ENCODE results near the gene SEMA3C.
A peak's percentile ranks its signal among the peaks of the same experiment; 100 is the strongest.

The SEMA3C gene

GRCh38 chr7:80918399-80918798 is 452 bp downstream of the SEMA3C start (continued):
- TF ChIP-seq TSHZ2 (CRISPR knock-in tag; IDR thresholded peaks at IDR 0.05) (no peak), ZFP3 (CRISPR knock-in tag; IDR thresholded peaks at IDR 0.05) (no peak), SNAI2 (CRISPR knock-in tag; IDR thresholded peaks at IDR 0.05) (no peak), TCF4 (CRISPR knock-in tag; IDR thresholded peaks at IDR 0.05; ENCODE audit: borderline replicate concordance) (no peak), ZNF565 (CRISPR knock-in tag; conservative IDR thresholded peaks at IDR 0.05; ENCODE audit: low read depth) (no peak)

- peak; percentile 8; the same call in 1 of the 3 replicates for ATAC-seq
- 0 out of 2 replicates have a peak, but pooled peaks have one; percentile 11 for TF ChIP-seq TOX (CRISPR knock-in tag; IDR thresholded peaks at IDR 0.05; ENCODE audit: borderline replicate concordance)
- TF ChIP-seq CSRNP3 (CRISPR knock-in tag; IDR thresholded peaks at IDR 0.05): 0 out of 2 replicates have a peak, but pooled peaks have one; percentile 24
- TF ChIP-seq ZNF8 (CRISPR knock-in tag; IDR thresholded peaks at IDR 0.05): no peak
- TF ChIP-seq ESRRG (CRISPR knock-in tag; IDR thresholded peaks at IDR 0.05): peak; percentile 57; the same call in 1 of the 2 replicates
- peak; percentile 56 for TF ChIP-seq ISL1 (CRISPR knock-in tag; IDR thresholded peaks at IDR 0.05)
- TF ChIP-seq SNAI2 (CRISPR knock-in tag; IDR thresholded peaks at IDR 0.05): 0 out of 2 replicates have a peak, but pooled peaks have one; percentile 23
These were observed 1.8 kb downstream of the SEMA3C start for GRCh38 chr7:80916770-80917741.

GRCh38 chr7:80910228-80910627 is 8.6 kb downstream of the SEMA3C start:
- ATAC-seq: no peak
- TF ChIP-seq ESRRG (CRISPR knock-in tag; IDR thresholded peaks at IDR 0.05) (no peak), ISL1 (CRISPR knock-in tag; IDR thresholded peaks at IDR 0.05) (no peak), CSRNP3 (CRISPR knock-in tag; IDR thresholded peaks at IDR 0.05) (no peak), CREB5 (CRISPR knock-in tag; IDR thresholded peaks at IDR 0.05; ENCODE audit: low read depth) (0 out of 2 replicates have a peak, but pooled peaks have one; percentile 45)

- ATAC-seq: peak; percentile 3; the same call in 2 of the 3 replicates
- TF ChIP-seq TOX (CRISPR knock-in tag; IDR thresholded peaks at IDR 0.05; ENCODE audit: borderline replicate concordance): no peak
- no peak for TF ChIP-seq PATZ1 (CRISPR knock-in tag; IDR thresholded peaks at IDR 0.05; ENCODE audit: borderline replicate concordance)
- peak; percentile 52; the same call in 1 of the 2 replicates for TF ChIP-seq SNAI2 (CRISPR knock-in tag; IDR thresholded peaks at IDR 0.05)
- no peak; the same call in 1 of the 2 replicates for TF ChIP-seq ZC3H10 (CRISPR knock-in tag; IDR thresholded peaks at IDR 0.05)
These were observed 10.5 kb downstream of the SEMA3C start for GRCh38 chr7:80908360-80908797.

GRCh38 chr7:80907612-80908011 is 11.2 kb downstream of the SEMA3C start:
- peak; percentile 80; the same call in 1 of the 2 replicates for TF ChIP-seq TSHZ2 (CRISPR knock-in tag; IDR thresholded peaks at IDR 0.05)
- TF ChIP-seq OSR1 (CRISPR knock-in tag; IDR thresholded peaks at IDR 0.05): no peak
- TF ChIP-seq ZFP30 (CRISPR knock-in tag; IDR thresholded peaks at IDR 0.05): no peak
- no peak for TF ChIP-seq TOX (CRISPR knock-in tag; IDR thresholded peaks at IDR 0.05; ENCODE audit: borderline replicate concordance)
- TF ChIP-seq ZNF565 (CRISPR knock-in tag; conservative IDR thresholded peaks at IDR 0.05; ENCODE audit: low read depth): no peak
- peak; percentile 6; the same call in 1 of the 2 replicates for TF ChIP-seq GLIS3 (CRISPR knock-in tag; IDR thresholded peaks at IDR 0.05)
- TF ChIP-seq SNAI2 (CRISPR knock-in tag; IDR thresholded peaks at IDR 0.05): 0 out of 2 replicates have a peak, but pooled peaks have one; percentile 58
- no peak for TF ChIP-seq ARNTL (CRISPR knock-in tag; IDR thresholded peaks at IDR 0.05; ENCODE audit: borderline replicate concordance, low read depth)

More at GRCh38 chr7:80907612-80908011, 11.2 kb downstream of the SEMA3C start:
- peak; percentile 59 for ATAC-seq

Data from SK-N-SH treated with all-trans-retinoic acid at 6 μM for 48 hours (cell line).